Superior temporal gyrus (tissue), 1 donor: ENCODE measurements around the gene IL15RA.
"Not testable (repeated sequence)": the region's sequence is repeated elsewhere in the genome, so short reads cannot be mapped to it uniquely, and the experiment has no call there.

Experiments
- DNase-seq: peaks from one replicate; pipeline ENCODE4 v3.0.0-alpha.2; 2016; ENCODE audit errors: extremely low spot score

Gene IL15RA

DNA sequence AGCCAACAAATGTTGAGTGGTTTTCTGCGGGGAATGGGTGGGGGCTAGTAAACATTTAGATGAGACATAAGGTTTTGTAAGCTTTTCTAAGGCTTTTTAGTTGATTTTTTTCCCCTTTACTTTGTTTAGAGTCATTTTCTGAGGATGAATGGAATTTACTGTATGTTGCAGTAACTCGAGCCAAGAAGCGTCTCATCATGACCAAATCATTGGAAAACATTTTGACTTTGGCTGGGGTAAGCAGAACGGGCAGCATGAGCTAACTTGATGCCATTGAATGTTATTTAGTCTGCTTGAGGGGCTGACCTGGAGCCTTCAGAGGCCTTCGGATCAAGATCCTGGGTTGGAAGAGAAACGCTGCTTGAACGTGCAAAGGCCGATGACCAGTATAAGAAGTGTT, 50.0 kb downstream of the IL15RA start:
- no peak for DNase-seq

DNA sequence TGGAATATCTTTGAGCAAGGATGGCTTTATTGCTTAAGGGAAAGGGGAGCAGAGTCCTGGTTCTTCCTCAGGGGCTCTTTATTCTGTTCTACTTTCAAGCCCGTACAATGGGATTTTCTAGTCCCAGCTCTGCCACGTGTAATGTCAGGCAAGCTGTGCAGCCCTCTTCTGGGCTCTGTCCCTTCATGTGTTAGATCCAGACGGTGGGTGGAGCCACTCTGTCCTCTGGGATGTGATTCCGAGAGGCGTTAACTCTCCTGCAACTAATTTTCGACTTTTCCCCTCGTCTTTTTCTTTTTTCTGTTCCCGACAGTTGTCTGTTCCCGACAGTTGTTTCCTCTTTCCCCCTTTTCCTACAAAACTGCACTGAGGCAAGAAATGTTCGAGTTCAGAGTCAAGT, 52.5 kb downstream of the IL15RA start:
- no peak for DNase-seq

DNA sequence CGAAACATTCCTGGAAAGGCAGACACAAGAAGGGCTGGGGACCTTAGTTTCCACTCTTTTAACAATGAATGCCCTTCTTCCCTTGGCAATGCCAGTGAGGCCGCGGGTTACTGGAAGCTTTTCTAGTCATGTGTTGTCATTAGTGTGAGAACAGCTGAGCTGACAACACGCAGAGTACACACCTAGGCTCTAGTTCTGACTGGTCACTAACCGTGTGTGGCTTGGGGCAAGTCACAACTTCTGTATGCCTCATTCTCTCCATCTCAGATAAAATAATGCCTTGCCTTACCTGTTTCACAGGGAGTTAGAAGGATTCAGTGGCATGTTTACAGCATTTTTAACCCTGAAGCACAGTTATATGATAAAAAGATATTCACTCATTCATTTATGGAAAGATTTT, 55.6 kb downstream of the IL15RA start:
- DNase-seq: no peak

DNA sequence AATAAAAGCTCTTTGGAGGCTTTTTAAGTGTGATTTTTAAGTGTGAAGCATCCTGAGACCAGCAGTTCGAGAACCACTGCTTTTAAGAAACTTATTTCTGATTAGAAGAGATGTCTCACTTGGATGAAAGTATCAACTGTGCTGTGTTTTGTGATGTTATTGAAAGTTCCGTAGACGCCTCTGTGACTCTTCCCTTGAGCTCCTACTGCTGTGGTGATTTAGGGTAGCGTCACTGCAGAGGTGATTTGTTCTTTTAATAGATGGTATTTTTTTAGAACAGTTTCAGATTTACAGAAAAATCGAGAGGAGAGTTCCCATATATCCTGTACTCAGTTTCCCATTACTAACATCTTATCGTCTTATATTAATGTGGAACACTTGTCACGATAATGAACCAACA, 57.8 kb downstream of the IL15RA start:
- no peak for DNase-seq

DNA sequence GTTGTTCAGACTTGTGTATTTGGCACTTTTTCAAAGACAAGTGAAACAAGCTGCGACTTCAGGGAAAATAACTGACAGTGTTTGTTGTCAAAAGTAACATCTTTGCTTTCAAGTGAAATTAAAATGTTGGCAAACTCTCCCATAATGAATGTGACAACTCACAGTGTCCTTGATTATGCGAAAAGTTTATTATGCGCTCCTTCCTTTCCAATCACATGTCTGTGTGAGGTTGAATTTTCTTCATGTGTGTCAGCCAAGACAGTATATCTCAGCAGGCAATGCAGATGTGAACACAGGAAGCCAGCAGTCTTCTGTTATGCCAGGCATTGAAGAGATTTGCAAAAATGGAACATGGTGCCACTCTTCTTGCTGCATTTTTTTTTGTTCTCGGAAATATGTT, 58.6 kb downstream of the IL15RA start:
- no peak for DNase-seq

DNA sequence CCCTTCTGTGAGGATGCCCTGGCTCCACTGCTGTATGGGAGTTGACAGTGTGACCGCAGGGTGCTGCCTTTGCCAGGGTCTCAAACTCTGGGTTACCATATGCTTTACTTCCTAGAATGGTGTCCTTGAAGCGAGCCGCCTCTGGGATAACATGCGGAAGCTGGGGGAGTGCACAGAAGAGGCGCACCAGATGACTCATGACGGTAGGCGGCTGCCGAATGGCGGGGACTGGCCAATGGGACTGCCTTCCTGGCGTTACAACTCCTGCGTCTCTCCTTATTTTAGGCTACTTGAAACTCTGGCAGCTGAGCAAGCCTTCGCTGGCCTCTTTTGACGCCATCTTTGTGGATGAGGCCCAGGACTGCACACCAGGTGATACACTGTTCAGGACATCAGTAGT, 60.0 kb downstream of the IL15RA start:
- no peak for DNase-seq

DNA sequence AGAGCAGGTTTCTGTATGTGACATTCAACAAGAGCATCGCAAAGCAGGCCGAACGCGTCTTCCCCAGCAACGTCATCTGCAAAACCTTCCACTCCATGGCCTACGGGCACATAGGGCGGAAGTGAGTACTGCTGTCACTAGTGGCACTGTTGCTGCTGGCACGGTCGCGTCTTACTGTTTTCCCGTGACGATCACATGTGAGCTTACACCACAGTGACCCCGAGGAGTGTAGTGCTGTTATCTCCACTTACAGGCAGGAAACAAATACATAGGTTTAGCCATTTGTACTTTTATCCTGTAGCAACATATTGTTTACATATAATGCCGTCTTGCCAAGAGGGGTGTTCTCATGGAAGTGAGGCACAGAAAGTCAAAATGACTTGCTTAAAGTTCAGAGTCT, 61.9 kb downstream of the IL15RA start:
- DNase-seq: no peak

DNA sequence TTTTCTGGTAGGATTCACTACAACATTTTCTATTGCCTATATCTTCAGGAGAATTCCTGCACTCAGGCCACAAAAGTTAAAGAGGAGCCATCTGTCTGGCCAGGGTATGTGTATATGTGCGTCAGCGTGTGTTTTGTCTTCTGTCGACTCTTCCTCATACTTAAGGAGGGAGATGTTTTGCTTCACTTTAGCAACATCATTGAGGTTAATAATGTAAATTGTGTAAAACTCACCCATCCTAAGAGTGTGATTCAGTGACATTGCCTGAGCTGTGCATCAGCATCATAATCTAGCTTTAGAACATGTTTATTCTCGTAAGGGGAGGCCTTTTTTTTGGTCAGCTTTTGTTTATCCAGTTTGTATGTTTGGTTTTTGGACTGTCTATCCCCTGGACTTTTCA, 63.6 kb downstream of the IL15RA start:
- no peak for DNase-seq

DNA sequence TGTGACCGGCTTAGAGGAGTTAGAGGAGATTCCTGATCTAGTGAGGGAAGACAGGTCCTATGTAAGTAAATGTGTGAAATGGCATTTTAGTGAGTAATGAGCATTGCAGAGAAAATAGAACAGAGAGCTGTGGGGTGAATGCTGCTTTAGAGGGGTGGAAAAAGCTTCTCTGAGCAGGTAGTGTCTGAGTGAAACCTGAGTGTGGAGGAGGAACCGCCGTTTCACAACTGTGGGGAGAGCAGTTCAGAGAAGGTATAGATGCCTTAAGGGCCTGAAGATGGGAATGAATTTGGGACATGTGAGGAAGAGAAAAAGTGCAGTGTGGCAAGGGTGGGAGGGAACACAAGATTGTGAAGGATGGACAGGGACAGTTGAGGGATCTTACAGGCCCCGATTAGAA, 65.7 kb downstream of the IL15RA start:
- no peak for DNase-seq

DNA sequence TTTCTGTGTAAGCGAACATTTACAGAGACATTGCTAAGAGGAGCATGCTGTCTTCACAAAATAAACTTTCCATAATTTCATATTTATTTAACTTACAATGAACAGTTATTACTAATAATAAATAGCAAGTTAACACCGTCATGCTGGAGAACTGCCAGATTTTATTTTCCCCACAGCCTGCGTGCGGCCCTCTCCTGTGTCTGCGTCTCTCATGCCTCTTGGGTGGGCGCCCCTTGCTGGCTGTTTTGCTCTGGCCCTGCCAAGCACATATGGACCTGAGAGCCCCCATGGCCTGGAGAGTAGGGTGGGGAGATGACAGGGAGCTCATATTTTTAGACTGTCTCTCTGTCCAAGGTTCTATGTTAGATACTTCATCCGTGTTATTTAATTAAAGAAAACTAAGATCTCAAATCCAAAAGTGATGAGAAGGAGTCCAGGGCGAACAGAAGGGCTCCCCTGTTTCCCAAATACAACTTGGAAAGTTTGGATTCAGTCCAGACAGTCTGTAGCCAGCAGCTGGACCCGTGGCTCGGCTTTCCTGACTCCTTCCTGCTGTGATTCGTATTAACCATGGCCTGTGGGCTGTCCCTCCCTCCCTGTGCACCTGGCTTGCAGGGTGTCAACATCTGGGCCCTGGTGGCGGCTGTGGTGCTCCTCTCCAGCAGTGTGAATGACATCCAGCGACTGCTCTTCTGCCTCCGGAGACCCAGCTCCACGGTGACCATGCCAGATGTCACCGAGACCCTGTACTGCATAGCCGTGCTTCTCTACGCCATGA, 66.8 kb downstream of the IL15RA start:
- no peak for DNase-seq

DNA sequence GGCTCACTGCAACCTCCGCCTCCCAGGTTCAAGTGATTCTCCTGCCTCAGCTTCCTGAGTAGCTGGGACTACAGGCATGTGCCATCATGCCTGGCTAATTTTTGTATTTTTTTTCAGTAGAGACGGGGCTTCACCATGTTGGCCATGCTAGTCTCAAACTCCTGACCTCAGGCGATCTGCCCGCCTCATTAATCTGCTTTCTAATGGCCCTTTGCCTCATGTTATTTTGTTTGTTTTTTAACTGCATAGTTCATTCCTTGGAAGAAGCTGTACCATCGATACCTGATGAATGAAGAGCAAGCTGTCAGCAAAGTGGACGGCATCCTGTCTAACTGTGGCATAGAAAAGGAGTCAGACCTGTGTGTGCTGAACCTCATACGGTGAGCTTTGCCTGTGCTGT, 68.7 kb downstream of the IL15RA start:
- not testable (repeated sequence) for DNase-seq

DNA sequence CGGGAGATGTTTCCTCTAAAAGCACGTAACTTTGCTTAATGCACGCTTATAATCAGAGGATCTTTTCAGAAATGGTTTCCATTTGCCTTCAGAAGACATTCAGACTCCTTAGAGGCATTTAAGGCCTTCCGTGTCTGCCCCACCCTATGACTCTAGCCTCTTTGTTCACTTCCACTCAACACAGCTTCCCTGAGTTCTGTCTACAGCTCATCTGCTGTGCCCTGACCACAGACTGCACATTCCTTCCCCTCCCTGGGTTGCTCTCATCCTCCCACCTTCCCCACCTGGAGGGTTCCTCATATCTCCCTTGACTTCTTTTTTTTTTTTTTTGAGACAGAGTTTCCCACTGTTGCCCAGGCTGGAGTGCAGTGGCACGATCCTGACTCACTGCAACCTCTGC, 70.7 kb downstream of the IL15RA start:
- no peak for DNase-seq

DNA sequence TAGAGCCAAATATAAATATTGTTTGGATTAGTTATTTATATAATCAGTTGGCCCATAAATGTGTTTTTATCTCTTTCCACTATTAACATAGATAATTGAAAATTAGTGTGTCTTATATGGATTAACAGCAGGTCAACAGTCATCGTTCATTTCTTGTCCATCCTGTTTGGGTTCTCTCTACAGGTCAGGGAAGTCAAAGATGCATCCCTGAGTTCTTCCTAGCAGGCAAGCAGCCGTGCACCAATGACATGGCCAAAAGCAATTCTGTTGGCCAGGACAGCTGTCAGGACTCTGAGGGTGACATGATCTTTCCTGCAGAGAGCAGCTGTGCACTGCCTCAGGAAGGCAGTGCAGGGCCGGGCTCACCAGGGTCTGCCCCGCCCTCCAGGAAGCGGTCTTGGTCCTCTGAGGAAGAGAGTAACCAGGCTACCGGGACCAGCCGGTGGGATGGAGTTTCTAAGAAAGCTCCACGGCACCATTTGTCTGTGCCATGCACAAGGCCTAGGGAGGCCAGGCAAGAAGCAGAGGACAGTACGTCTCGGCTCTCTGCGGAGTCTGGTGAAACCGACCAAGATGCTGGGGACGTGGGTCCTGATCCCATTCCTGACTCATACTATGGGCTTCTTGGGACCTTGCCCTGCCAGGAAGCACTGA, 71.4 kb downstream of the IL15RA start:
- no peak for DNase-seq

DNA sequence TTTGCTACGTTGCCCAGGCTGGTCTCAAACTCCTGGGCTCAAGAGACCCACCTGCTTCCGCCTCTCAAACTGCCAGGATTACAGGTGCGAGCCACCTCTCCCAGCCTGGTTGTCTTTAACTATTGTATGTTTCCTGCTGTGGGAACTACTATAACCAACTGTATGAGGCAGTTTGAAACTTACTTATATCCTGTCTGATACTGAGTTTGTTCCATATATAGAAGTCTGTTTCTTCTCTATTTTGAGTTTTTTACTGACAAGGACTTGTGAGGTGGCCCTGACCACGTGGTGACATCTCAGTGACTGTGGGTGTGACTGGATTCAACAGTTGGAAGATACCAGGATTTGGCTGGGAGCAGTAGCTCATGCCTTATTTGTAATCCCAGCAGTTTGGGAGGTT, 73.1 kb downstream of the IL15RA start:
- no peak for DNase-seq

DNA sequence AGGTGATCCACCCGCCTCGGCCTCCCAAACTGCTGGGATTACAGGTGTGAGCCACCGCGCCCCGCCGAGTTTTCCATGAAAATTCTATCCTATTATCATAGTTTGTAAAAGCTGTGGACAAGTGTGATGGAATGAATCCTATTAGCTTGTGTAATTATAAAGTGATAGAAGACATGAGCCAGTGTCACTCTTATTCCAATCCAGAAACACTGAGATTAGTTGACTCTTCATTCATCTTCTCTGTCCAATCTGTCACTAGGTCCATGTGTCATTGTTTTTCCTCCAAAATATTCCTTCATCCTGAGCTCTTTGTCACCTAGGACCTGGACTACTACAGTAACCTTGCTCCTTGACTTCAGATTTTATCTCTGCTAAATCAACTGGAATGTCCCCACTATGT, 73.8 kb downstream of the IL15RA start:
- DNase-seq: no peak

DNA sequence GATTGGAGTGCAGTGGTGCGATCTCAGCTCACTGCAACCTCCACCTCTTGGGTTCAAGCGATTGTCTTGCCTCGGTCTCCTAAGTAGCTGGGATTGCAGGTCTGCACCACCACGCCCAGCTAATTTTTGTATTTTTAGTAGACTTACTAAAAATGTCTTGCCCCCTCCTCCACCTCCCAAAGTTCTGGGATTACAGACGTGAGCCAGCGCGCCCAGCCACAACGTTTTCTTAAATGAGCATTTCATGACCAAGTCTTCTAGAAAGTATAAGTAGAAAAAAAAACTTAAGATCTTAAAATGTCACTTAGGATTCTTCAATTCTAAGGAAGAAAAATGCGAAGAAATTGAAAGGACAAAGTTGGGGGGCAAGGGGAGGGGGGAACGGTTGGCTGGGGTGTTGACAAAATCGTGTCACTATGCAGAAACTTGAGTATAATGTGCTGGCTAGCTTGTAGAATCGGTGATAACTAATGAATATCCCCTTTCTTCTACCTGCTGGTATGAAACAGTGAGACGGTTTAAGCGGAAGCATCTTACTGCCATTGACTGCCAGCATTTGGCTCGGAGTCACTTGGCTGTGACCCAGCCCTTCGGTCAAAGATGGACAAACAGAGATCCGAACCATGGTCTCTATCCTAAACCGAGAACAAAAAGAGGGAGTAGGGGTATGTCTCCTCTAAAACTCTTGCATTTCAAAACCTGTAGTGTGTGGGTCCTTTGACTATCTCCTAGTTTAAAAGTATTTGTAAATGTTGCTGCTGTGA, 74.7 kb downstream of the IL15RA start:
- DNase-seq: no peak
